ENCODE data around the gene SLC6A9.

DNA sequence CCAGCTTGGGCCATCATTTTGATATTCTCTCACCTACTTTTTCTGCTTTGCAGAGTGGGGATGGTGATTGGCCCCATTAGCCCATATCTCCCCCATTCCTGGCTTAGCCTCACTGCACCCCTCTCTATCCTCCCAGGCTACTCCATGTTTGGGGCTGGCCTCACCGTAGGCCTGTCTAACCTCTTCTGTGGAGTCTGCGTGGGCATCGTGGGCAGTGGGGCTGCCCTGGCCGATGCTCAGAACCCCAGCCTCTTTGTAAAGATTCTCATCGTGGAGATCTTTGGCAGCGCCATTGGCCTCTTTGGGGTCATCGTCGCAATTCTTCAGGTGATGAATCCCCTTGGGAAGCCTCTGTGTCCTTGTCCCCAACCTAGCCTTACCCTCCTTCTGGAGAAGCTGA, 54.4 kb downstream of the SLC6A9 start:
- TF ChIP-seq, protein P1, sequence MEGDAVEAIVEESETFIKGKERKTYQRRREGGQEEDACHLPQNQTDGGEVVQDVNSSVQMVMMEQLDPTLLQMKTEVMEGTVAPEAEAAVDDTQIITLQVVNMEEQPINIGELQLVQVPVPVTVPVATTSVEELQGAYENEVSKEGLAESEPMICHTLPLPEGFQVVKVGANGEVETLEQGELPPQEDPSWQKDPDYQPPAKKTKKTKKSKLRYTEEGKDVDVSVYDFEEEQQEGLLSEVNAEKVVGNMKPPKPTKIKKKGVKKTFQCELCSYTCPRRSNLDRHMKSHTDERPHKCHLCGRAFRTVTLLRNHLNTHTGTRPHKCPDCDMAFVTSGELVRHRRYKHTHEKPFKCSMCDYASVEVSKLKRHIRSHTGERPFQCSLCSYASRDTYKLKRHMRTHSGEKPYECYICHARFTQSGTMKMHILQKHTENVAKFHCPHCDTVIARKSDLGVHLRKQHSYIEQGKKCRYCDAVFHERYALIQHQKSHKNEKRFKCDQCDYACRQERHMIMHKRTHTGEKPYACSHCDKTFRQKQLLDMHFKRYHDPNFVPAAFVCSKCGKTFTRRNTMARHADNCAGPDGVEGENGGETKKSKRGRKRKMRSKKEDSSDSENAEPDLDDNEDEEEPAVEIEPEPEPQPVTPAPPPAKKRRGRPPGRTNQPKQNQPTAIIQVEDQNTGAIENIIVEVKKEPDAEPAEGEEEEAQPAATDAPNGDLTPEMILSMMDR (IDR thresholded peaks at IDR 0.05 in 4 of 5, conservative IDR thresholded peaks at IDR 0.05 in 1 of 5), result no peak
- no peak for TF ChIP-seq POLR2A (IDR thresholded peaks at IDR 0.05)

Data from gastrocnemius medialis (tissue), 4 donors.